Stimulated activated CD4-positive, alpha-beta T cell treated with anti-CD3 and anti-CD28 coated beads, Interleukin-15, amount 100 ng/mL, for 1 hour (primary cell): Measurements from ENCODE around the gene RHOC.

Source experiments
- DNase-seq, 2 donors: peaks; one replicate each; pipeline ENCODE4 v3.0.0-alpha.2; 2020; ENCODE audit warnings: low read depth in 1 of 2, low spot score in 1 of 2

RHOC gene

DNA sequence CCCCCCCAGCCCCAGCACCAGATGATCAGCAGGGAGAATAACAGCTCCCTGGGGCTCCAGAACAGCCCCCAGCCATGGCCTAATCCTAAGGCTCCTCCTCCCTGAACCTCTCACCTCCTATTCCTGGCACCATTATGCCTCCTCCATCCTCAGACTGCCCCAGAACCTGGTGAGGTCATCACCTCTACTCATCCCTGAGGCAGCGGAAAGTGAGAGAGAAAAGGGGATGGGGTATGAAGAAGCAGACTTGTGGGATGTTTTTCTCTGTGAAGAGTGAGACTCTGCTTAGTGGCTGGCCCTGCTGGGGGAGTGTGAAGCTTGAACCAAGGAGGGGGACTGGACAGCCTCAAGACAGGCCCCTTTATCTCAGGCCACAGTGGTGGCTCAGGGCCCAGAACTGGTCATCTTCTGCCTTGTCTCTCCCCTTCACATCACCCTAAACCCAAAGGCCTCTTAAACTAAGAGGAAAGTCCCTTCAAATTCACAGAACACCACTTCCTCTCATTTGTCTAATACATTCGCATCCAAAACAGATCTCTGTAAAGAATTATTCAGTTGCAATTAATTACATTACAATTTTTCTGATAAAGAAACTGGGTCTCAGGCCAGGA lies 10.4 kb upstream of the RHOC start:
- no peak for DNase-seq

DNA sequence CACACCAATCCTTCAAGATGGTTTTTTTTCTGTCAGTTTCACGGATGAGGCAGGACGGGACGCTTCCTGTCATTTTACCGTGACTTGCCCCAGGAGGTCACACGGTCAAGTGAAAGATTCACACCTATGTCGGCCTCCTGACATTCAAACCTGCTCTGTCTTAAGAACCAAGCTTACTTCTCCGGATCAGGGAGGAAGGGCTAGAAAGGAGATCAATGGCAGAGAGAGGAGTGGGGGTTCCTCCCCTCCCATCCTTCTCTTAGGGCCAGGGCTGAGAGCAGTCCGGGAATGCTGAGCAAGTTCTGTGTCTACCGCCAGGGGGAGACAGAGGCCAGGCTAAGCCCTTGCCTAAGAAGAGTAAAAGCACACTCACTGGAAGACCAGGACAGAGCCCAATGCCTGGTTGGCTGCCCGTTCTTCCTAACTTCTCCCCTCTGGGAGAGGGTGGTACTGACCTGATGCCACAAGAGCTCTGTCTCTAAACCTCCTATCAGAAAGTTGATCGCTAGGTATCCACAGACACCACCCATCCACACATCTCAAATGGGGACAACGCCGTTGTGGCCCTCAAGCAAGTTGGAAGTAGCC lies 9.3 kb upstream of the RHOC start:
- DNase-seq, result peak; percentile 55 to 66

DNA sequence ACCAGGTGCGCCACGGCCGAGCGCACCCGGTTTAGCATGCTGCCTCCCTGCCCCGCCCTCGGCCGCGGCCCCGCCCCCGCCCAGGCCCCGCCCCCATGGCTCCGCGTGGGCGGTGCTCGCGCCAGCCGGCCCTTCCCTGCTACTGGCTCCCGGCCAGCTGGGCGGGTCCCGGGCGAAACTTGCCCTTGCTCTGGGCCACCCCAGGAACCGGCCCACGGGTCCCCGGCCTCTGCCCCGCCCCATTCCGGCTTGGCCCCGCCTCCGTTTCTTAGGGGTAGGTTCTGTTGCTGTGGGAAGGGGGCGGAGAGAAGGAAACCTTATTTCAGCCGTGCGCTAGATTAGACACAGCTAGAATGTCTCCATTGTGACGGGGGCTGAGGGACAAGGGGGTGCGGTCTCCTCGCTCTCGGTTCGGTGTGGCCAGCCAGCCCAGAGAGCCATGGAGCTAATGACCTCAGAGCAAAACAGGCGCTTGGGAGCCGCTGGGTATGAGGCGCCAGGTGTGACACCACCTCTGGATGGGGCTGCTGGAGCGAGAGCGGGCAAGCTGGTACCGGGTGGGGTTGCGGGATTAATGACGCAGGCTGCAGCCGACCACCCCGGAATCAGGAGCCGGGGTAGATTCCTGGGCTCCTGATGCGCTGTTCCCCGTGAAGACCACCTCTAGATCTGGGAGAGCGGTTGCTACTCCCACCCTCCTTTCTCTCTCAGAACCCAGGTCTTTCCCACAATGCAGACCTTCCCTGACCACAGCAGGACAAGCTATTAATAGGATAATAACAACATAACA lies 8.5 kb upstream of the RHOC start, which contains the start of gene PPM1J:
Gene PPM1J, minus strand, starts transcription at position 69 of the 790 bp plus-strand sequence. Its CDS starts 31 bp downstream, at position 38.
- DNase-seq, result peak; percentile 90 to 94

DNA sequence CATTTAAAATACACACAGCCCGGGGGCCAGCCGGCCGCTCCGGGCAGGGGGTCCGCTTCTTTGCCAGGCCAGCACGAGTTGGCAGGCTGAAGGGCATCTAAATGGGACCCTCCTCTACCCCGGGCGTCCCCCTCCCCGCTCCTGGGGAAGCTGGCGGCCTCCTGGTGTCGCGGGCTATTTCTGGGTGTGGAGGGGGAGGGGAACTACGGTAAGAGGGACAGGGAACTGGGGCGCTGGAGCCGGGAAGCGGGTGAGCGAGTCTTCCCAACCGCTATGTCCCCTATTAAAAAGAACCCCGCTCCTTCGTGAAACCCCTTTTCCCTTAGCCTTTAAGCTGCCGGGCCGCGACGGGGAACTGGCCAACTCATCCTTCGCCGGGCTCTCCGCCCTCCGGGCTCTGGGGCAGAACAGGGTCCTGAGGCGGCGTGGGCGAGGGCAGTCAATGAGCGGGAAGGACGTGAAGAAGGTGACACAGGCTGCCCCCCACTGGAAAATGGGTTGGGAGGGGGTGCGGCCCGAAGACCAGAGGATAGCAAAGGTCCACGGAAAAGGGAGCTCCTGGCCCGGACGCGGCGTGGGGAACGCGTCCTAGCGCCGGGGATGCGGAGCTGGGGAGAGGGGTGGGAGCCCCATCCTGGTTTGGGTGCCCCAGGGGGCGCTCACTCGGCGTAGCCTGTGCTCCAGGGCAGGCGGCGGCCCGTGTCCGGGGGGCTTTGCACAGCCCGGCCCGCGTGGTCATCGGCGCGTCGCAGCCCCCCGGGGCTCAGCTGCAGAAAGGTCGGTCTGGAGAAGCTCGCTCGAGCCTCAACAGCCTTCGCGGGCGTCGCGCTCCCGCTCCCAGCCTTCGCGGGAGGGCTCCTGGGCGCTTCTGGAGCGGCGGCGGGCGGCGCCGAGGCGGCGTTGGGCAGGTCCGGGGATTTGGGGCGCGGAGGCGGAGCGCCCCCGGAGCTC lies 7.7 kb upstream of the RHOC start:
- DNase-seq, result no peak

DNA sequence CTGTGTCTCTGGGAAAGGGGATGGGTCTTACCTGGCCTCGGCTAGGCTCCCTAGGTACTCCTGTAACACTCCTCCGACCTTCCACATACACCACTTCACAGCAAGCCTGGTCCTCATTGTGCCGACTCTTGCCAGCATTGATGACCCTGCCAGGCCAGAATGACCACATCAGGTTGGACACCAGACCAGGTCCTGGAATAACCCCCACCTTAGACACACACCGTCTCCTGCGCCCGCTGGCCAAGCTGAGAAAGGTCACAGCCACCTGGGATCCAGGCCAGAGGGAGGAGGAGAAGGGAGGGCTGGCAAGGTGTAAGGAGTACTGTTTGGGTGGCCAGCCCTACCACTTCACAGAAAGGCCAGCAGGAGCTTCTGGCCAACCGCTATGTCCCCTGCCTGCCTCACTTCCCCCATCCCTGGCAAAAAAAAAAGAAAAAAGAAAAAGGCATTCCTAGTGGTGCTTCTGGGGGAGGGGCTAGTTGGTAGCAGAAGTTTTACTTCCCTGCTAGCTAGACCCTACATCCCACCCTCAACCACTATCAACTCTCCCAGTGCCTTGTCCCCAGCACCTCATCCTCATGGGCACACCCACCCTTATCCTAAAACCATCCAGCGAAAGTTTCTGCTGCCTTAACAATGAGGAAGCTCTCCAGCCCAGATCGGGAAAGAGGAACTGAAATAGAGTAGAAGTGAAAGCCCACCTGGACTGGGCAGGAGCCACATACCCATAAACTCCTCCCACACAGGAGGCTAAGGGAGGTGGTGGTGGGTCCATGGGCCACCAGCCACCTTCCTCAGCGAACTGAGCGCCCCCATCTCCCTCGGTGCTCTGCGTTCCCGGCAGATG lies 6.8 kb upstream of the RHOC start:
- DNase-seq, result no peak

DNA sequence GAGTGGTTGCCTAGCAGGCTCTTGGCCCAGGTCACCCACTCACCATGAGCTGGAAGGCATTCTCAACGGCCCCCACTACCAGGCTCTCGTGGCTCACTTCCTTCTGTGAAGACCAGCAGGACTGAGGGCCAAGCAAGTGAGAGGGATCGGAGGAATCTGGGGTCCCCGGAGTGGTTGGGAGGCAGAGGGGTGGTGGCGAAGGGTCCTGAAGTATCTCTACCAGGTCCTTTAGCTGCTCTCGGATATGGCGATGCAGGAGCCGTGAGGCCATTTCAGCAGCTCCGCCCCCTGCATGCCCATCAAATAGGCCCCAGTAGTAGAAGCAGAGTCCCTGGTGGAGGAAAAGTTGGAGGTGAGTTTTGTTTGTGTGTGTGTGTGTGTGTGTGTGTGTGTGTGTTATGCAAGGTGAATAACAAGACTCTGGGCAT lies 5.8 kb upstream of the RHOC start:
- DNase-seq, result no peak

DNA sequence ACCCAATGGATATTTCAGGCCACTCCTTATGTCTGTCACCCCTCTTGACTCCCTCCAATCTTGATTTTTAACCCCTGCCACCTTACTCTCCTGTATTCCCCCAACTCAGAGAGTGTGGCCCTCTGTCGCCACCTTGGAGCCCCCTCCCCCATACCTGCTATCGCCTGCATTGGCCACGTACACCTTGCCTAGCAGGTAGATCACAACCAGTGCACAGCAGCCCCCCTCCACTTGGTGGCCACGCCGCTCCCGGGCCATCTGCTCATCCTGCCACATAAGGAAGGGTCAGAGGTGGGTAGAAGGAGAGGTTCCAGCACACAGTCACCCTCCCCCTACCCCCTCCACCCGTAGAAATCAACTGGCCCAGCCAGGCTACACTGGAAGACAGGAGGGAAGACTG lies 5.3 kb upstream of the RHOC start:
- no peak for DNase-seq

DNA sequence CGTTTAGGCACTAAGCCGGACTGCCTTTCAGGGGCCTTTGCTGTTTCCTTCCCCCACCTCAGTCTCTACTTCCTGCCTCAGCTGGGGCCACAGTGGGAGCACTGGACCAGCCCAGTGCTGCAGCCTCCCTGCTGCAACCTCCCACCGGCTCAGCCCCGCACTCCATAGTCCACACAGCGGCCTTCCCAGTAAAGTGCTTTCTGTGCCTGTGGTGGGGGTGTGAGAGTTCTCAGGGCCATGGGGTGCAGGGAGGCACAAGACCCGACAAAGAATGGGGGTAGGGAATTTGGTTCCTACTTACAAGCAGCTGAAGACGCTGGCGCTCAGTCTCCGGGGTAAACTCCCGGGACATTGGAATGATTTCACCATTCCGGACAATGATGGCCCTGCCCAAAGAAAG lies 4.7 kb upstream of the RHOC start:
- no peak for DNase-seq

DNA sequence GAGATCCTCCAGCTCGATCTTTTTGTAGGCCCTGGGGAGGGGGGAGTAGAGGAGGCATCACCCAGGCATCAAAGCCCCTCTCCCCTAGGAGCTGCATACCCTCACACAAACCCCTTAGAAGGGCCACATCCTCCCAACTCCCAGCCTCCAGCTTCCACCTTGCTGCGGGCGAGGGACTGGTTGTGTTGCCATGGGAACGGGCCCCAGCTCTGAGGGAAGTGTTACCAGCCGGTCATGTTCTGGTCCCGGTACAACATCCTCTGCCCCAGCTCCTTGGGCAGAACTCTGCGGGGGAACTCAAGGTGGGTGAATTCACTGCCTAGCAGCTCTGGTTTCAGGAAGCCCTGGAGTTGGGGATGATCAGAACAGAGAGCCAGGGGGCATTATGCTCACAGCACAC lies 4.1 kb upstream of the RHOC start:
- DNase-seq, result no peak

DNA sequence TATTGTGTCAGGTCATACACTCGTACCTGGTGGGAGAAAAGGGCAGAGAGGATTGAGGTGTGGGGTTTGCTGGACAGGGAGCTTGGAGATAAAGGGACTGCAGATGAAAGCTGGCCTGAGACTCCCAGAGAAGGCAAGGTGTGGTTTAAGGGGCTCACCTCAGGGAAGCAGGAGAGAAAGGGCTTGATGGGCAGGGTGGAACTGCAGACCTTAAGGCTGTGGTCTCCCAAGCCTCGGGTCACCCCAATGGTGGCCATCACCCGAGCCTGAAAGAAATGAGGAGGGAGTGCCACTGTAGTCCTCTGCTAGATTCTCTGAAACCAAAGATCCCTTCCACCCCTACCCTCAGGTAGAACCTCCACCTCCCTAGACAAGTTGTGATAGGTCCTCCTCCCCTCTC lies 3.7 kb upstream of the RHOC start:
- DNase-seq, result no peak

DNA sequence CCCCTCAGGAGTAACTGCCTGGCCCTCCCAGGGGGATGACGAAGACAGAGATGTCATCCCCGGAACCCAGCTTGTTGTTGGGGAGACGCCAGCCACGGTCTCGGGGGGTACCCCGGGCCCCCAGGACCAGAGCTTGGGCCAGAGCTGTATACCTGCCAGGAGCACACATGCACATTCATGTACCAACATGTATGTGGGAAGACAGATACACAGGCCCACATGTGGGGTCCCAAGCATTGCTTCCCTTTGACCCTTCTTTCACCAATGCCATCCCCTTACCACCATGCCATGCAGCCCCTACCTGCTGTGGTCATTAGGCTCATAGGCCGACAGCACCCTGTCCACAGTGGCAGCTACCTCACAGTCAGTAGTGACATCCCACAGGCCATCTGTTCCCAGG lies 3.2 kb upstream of the RHOC start:
- DNase-seq, result no peak

DNA sequence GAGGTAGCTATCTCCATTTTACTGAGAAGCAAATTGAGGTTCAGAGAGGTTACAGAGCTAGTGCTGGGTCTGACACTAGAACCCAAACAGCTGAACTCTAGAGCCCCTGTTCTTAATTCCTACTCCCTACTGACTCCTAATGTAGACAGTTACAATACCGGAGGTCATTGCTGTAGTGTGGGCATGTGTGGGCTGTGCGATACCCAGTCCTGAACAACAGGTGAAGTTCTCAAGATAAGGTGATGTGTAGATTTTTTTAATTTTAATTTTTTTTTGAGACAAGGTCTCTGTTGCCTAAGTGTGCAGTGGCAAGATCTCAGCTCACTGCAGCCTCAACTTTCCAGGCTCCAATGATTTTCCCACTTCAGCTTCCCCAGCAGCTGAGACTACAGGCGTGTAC lies 1.6 kb upstream of the RHOC start:
- no peak for DNase-seq

DNA sequence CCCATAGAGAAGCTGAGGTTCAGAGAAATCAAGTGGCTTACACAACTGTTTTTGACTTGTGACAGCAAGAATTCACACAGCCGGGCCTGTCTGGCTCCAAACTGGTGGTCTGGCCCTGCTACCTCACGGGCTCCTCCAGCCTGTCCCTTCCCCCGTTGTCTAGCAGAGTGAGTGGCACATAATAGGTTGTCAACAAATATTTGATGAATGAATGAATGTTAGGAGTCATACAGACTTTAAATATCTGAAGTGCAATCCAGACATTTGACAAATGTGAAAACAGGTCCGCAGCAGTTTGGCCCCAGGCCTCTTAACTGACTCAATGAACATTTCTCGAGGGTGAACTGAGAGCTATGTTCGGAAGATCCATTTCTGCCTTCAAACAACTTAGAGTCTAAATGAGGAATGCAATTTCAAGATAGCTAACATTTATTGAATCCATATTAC lies 1.1 kb upstream of the RHOC start:
- no peak for DNase-seq

DNA sequence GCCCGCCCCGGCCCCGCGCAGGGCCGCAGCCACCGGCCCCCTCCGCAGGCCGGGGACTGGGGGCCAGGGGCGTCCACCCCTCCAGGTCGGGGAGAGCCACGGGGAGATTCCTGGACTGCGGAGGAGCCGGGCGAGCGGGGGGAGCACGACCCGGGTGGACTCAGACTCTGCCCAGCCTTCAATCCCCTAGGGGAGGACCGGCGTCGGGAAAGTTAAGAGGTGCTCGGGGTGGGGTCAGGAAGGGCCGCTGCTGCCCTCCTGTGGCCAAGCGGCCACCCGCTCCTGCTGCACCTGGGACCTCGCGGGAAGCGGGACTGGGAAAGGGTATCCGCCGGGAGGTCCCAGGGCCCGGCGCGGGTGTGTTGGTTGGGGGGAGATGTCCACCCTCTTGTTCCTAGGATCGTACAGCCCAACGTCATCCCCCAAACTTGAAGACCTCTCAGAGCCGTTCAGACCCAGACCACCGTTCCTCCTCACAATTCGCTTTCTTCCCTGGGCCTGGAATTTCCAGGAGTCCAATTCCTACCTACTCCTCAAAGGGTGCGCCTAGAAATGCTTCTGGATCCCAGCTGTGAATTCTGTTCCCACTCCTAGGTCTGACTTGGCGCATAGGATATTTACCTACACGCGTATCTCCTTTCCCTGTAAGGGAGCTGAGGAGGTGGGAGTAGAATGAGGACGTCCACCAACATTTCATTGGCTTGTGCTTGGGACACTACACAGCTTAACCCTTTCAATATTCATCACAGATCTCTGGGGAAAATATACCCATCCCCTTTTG lies 484 bp upstream of the RHOC start:
- DNase-seq, result peak; percentile 32 to 53

DNA sequence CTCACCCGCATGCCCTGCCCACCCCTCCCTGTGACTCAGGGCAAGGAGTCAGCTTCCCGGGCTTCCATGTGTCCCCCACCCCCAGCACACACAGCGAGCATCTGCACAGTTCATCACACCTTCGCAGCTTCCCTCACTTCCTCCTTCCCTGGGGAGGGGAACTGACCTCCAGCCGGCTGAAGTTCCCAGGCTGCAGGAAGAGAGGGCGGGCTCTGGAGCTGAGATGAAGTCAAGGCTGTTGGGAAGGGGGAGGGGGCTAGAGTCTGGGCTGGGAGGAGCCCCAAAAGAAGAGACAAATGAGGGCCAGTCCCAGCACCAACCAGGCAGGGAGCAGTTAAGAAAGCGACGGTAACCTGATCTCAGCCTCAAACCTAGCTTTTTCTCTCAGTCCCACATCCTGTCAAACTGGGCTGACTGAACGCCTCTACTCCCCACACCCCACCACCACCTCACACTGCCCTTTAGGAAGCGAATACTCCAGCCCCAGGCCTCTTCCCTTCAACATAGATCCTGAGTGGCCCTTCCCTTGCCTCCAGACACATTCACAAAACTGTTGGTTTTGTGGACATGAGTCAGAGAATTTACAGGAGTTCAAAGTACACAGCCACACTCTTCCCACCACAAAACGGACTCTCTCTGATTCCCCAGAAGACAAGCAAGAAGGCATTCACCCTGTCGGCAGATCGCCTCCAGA lies 1.8 kb downstream of the RHOC start:
- no peak for DNase-seq

DNA sequence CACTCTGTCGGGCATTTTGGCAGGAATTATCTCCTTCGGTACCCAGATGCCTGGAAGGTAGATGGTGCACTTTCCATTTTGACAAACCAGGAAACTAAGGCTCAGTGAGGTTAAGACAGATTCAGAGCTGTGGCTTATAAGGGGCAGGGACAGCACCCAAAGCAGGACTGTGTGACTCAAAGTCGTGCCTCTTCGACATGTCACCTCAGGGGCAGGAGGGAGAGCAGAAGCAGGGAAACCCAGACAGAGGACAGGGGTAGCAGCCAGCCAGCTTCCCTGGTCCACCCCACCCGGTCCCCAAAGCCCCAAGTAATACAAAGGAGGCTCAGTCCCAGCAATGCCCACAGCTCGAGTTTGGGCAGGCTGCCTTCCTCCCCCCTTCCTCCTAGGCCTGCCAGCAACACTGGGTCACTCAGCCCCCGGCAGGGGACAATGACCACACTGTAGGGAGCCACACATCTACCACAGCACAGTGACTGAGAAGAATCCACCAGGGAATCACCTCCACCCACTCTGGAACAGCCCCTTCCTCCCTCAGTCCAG lies 2.5 kb downstream of the RHOC start:
- DNase-seq, result no peak

DNA sequence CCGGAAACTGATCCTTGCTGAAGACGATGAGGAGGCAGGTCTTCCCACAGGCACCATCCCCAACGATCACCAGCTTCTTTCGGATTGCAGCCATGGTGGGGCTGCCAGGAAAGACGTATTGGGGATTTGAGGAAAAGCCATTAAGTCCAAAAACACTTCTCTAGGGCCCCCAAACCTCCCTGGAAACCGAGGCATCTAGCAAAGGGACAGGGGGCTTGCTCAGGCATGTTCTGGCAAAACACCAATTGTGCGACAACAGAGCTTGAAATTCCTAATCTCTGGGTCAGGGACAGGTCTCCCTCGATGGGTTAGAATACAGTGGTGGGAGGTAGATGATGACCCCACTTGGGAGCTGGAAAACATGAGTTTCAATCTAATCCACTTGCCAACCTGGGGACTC lies 3.2 kb downstream of the RHOC start:
- no peak for DNase-seq

DNA sequence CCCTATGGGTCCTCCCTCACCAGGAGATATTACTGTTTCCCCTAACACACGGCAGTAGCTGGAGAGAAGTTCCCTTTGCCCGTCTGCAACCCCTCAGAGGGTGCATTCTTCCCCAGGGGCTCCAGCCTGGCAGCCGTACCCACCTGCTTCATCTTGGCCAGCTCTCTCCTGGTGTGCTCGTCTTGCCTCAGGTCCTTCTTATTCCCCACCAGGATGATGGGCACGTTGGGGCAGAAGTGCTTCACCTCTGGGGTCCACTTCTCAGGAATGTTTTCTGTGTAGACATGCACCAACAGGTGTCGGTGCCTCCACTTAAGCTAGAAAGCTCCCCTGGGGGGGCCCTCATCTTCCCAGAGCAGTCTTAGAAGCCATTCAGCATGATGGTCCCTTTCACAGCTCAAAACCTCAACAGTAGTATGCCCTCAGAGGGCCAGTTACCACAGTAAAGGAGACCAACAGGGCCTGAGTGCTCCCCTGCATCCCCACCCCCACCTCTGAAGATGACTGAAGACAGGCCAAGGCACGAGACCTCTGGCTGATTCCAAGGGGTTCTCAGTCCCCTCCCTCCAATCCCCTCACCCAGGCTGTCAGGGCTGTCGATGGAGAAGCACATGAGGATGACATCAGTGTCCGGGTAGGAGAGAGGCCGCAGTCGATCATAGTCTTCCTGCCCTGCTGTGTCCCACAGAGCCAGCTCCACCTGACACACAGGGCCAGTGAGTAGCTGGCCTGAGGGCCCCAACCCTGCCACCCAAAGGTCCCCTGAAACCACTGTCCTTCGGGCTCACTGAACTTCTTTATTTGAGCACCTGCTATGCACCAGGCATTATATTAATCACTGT lies 4.3 kb downstream of the RHOC start:
- no peak for DNase-seq
